Astrocyte (in vitro differentiated cells and primary cell): ENCODE results near the gene EDA. TPM values are rescaled to one million over a fixed set of nuclear protein-coding genes. Genes with fewer than 3 reads are reported as not detected.

ENCODE experiments used
- DNase-seq: peaks from one replicate; pipeline ENCODE4 v3.0.0-alpha.2; 2010; ENCODE audit warnings: low read depth
- FAIRE-seq: peaks from 2 replicates; lab custom pipeline; 2011; peaks lifted over from hg19 to GRCh38; lab: Jason Lieb, UNC
- H2AFZ ChIP-seq: 2 replicates; pipeline ENCODE4 v1.6.0; 2012; ENCODE audit warnings: low read depth, low read length, inconsistent platforms
- H3K27ac ChIP-seq: 2 replicates; pipeline ENCODE4 v1.5.1; 2011; ENCODE audit warnings: low read depth, low read length, inconsistent platforms
- H3K27me3 ChIP-seq: 2 replicates; pipeline ENCODE4 v1.6.0; 2011; ENCODE audit warnings: low read length, inconsistent platforms; ENCODE audit not compliant: insufficient read depth
- H3K36me3 ChIP-seq: 2 replicates; pipeline ENCODE4 v1.5.1; 2011; ENCODE audit warnings: low read length, inconsistent platforms; ENCODE audit not compliant: insufficient read depth
- H3K4me1 ChIP-seq: 2 replicates; pipeline ENCODE4 v1.5.1; 2011; ENCODE audit warnings: low read length, inconsistent platforms; ENCODE audit not compliant: insufficient read depth
- H3K4me2 ChIP-seq: 2 replicates; pipeline ENCODE4 v1.6.0; 2012; ENCODE audit warnings: low read length, inconsistent platforms
- H3K4me3 ChIP-seq: 2 replicates; pipeline ENCODE4 v1.5.1; 2011; ENCODE audit warnings: low read depth, mild to moderate bottlenecking, low read length, inconsistent platforms; ENCODE audit not compliant: insufficient read depth
- H3K79me2 ChIP-seq: 2 replicates; pipeline ENCODE4 v1.6.0; 2012; ENCODE audit warnings: mild to moderate bottlenecking, low read length, inconsistent platforms; ENCODE audit not compliant: insufficient read depth
- H3K9ac ChIP-seq: 2 replicates; pipeline ENCODE4 v1.6.0; 2012; ENCODE audit warnings: mild to moderate bottlenecking, low read length, inconsistent platforms
- H3K9me3 ChIP-seq: 2 replicates; pipeline ENCODE4 v1.5.1; 2012; ENCODE audit warnings: low read depth, mild to moderate bottlenecking, low read length, inconsistent platforms; ENCODE audit not compliant: insufficient read depth
- H4K20me1 ChIP-seq: 2 replicates; pipeline ENCODE4 v1.6.0; 2012; ENCODE audit warnings: low read length, inconsistent platforms; ENCODE audit not compliant: insufficient read depth
- H3K27ac Mint-ChIP-seq: one replicate; pipeline ENCODE4 v1.8.0; 2021; ENCODE audit warnings: mild to moderate bottlenecking, mixed read lengths; ENCODE audit not compliant: unreplicated experiment
- H3K27me3 Mint-ChIP-seq: one replicate; pipeline ENCODE4 v1.8.0; 2021; ENCODE audit warnings: low read depth, mixed read lengths; ENCODE audit not compliant: unreplicated experiment
- H3K36me3 Mint-ChIP-seq: one replicate; pipeline ENCODE4 v1.8.0; 2021; ENCODE audit warnings: low read depth, mixed read lengths; ENCODE audit not compliant: unreplicated experiment
- H3K4me1 Mint-ChIP-seq: one replicate; pipeline ENCODE4 v1.8.0; 2021; ENCODE audit warnings: low read depth, mixed read lengths; ENCODE audit not compliant: unreplicated experiment
- H3K4me3 Mint-ChIP-seq: one replicate; pipeline ENCODE4 v1.8.0; 2021; ENCODE audit warnings: mild to moderate bottlenecking, moderate library complexity, mixed read lengths; ENCODE audit not compliant: unreplicated experiment
- H3K9me3 Mint-ChIP-seq: one replicate; pipeline ENCODE4 v1.8.0; 2021; ENCODE audit warnings: mild to moderate bottlenecking, mixed read lengths; ENCODE audit not compliant: unreplicated experiment
- CTCF ChIP-seq: IDR thresholded peaks from 2 replicates; pipeline ENCODE4 v1.5.1; 2011; ENCODE audit warnings: low read depth, mild to moderate bottlenecking, inconsistent platforms, low read length, moderate library complexity; ENCODE audit not compliant: insufficient read depth
- EZH2 ChIP-seq: IDR thresholded peaks from 2 replicates; pipeline ENCODE4 v1.6.1; 2012; ENCODE audit warnings: mild to moderate bottlenecking, low read length, inconsistent platforms; ENCODE audit not compliant: insufficient read depth
- total RNA-seq: library from RNA; stranded (reverse); gene quantifications from 2 replicates; pipeline ENCODE4 v1.2.1, GENCODE V29; 2021

The EDA gene
- total RNA-seq, 1 donor from 2014 or later, result 1.8 TPM

- no peak for TF ChIP-seq EZH2
- TF ChIP-seq CTCF, result peak; percentile 18
- FAIRE-seq (peak; percentile 9), DNase-seq (no peak)
- H3K27me3 Mint-ChIP-seq, result no peaks in the 10 kb centered on the region
- no peak overlapping the region for H2AFZ ChIP-seq
- no peaks in the 10 kb centered on the region for H3K27me3 ChIP-seq
- H3K27ac Mint-ChIP-seq, result no peak overlapping the region
- H3K4me3 Mint-ChIP-seq, result no peak overlapping the region
- no peak overlapping the region for H3K4me2 ChIP-seq
- H3K79me2 ChIP-seq, result no peaks in the 10 kb centered on the region
- H3K36me3 ChIP-seq, result no peaks in the 10 kb centered on the region
- H3K36me3 Mint-ChIP-seq, result no peaks in the 10 kb centered on the region
- H3K4me1 ChIP-seq, result no peaks in the 10 kb centered on the region
- no peaks in the 10 kb centered on the region for H3K9me3 ChIP-seq
- H4K20me1 ChIP-seq, result no peaks in the 10 kb centered on the region
- no peak overlapping the region for H3K9ac ChIP-seq
- H3K27ac ChIP-seq, result no peak overlapping the region
- peaks cover 2% of the 10 kb centered on the region for H3K4me1 Mint-ChIP-seq
- H3K9me3 Mint-ChIP-seq, result no peaks in the 10 kb centered on the region
- no peak overlapping the region for H3K4me3 ChIP-seq
Measured at GRCh38 chrX:70033348-70034051, 417.6 kb downstream of the EDA start.

GRCh38 chrX:70034646-70035045, 418.7 kb downstream of the EDA start:
- Mint-ChIP-seq H3K36me3 (no peaks in the 10 kb centered on the region), H3K4me3 (no peak overlapping the region)
- no peak for TF ChIP-seq EZH2
- no peak for TF ChIP-seq CTCF

GRCh38 chrX:70038515-70038914, 422.6 kb downstream of the EDA start:
- no peak overlapping the region for H3K9ac ChIP-seq
- Mint-ChIP-seq H3K27ac (no peak overlapping the region), H3K36me3 (no peaks in the 10 kb centered on the region), H3K9me3 (no peaks in the 10 kb centered on the region), H3K27me3 (no peaks in the 10 kb centered on the region), H3K4me3 (no peak overlapping the region), H3K4me1 (no peaks in the 10 kb centered on the region)
- no peaks in the 10 kb centered on the region for H3K9me3 ChIP-seq
- H3K36me3 ChIP-seq, result no peaks in the 10 kb centered on the region
- no peaks in the 10 kb centered on the region for H4K20me1 ChIP-seq
- H3K27ac ChIP-seq, result no peak overlapping the region
- FAIRE-seq (no peak), DNase-seq (no peak)
- no peaks in the 10 kb centered on the region for H3K27me3 ChIP-seq
- no peak overlapping the region for H3K4me2 ChIP-seq
- H3K4me1 ChIP-seq, result no peaks in the 10 kb centered on the region
- H2AFZ ChIP-seq, result no peak overlapping the region
- no peak overlapping the region for H3K4me3 ChIP-seq
- TF ChIP-seq CTCF, result no peak
- TF ChIP-seq EZH2, result no peak
- H3K79me2 ChIP-seq, result no peaks in the 10 kb centered on the region

More at GRCh38 chrX:70034646-70035045, 418.7 kb downstream of the EDA start:
- Histone ChIP-seq H3K9ac (no peak overlapping the region), H3K4me1 (no peaks in the 10 kb centered on the region), H3K9me3 (no peaks in the 10 kb centered on the region), H3K79me2 (no peaks in the 10 kb centered on the region), H3K4me3 (no peak overlapping the region), H3K4me2 (no peak overlapping the region), H4K20me1 (no peaks in the 10 kb centered on the region), H3K36me3 (no peaks in the 10 kb centered on the region), H2AFZ (no peak overlapping the region), H3K27me3 (no peaks in the 10 kb centered on the region), H3K27ac (no peak overlapping the region)
- Mint-ChIP-seq H3K9me3 (no peaks in the 10 kb centered on the region), H3K27ac (no peak overlapping the region), H3K27me3 (no peaks in the 10 kb centered on the region), H3K4me1 (peaks cover 2% of the 10 kb centered on the region)
- no peak for DNase-seq
- no peak for FAIRE-seq
